ENCODE data around the gene CAMK1.
A peak's percentile ranks its signal among the peaks of the same experiment; 100 is the strongest.

Gene CAMK1

GRCh38 chr3:9770276-9770812 is 597 bp upstream of the CAMK1 start:
- no peaks in the 10 kb centered on the region for H3K9me3 ChIP-seq (ENCODE audit: insufficient read depth, low read depth, low read length)
- H3K4me3 ChIP-seq (ENCODE audit: low read length): peak overlapping the region; percentile 64
- WGBS: 58% methylated on average over 15 of the region's 15 CpGs
- H3K4me1 ChIP-seq (ENCODE audit: insufficient read depth, low read length): no peaks in the 10 kb centered on the region
- no peaks in the 10 kb centered on the region for H3K36me3 ChIP-seq (ENCODE audit: insufficient read depth, low read length)
- peak overlapping the region; percentile 66; the same call in 1 of the 2 replicates for H3K9ac ChIP-seq (ENCODE audit: low read depth, low read length)
- no peak overlapping the region for H3K27ac ChIP-seq (ENCODE audit: low read depth, low read length)
- peaks cover 6% of the 10 kb centered on the region for H3K27me3 ChIP-seq (ENCODE audit: insufficient read depth, low read length)

GRCh38 chr3:9769012-9769411 is 735 bp downstream of the CAMK1 start:
- H3K27me3 ChIP-seq (ENCODE audit: insufficient read depth, low read length): peaks cover 6% of the 10 kb centered on the region
- H3K4me3 ChIP-seq (ENCODE audit: low read length): peak overlapping the region; percentile 64
- no peaks in the 10 kb centered on the region for H3K4me1 ChIP-seq (ENCODE audit: insufficient read depth, low read length)
- no peaks in the 10 kb centered on the region for H3K9me3 ChIP-seq (ENCODE audit: insufficient read depth, low read depth, low read length)
- no peak overlapping the region for H3K27ac ChIP-seq (ENCODE audit: low read depth, low read length)
- H3K9ac ChIP-seq (ENCODE audit: low read depth, low read length): peak overlapping the region; percentile 66
- H3K36me3 ChIP-seq (ENCODE audit: insufficient read depth, low read length): no peaks in the 10 kb centered on the region
- 85% methylated on average over 5 of the region's 5 CpGs for WGBS

GRCh38 chr3:9768141-9768775 is 1.5 kb downstream of the CAMK1 start:
- no peak overlapping the region for H3K4me3 ChIP-seq (ENCODE audit: low read length)
- no peaks in the 10 kb centered on the region for H3K36me3 ChIP-seq (ENCODE audit: insufficient read depth, low read length)
- no peak overlapping the region for H3K27ac ChIP-seq (ENCODE audit: low read depth, low read length)
- H3K9me3 ChIP-seq (ENCODE audit: insufficient read depth, low read depth, low read length): no peaks in the 10 kb centered on the region
- H3K9ac ChIP-seq (ENCODE audit: low read depth, low read length): no peak overlapping the region
- H3K4me1 ChIP-seq (ENCODE audit: insufficient read depth, low read length): no peaks in the 10 kb centered on the region
- WGBS: 86% methylated on average over 6 of the region's 6 CpGs
- H3K27me3 ChIP-seq (ENCODE audit: insufficient read depth, low read length): peaks cover 6% of the 10 kb centered on the region

GRCh38 chr3:9767418-9767817 is 2.3 kb downstream of the CAMK1 start:
- Histone ChIP-seq H3K4me1 (ENCODE audit: insufficient read depth, low read length) (no peaks in the 10 kb centered on the region), H3K27ac (ENCODE audit: low read depth, low read length) (no peak overlapping the region), H3K9me3 (ENCODE audit: insufficient read depth, low read depth, low read length) (no peaks in the 10 kb centered on the region), H3K36me3 (ENCODE audit: insufficient read depth, low read length) (no peaks in the 10 kb centered on the region), H3K27me3 (ENCODE audit: insufficient read depth, low read length) (peaks cover 6% of the 10 kb centered on the region), H3K4me3 (ENCODE audit: low read length) (no peak overlapping the region), H3K9ac (ENCODE audit: low read depth, low read length) (no peak overlapping the region)
- 87% methylated on average over 7 of the region's 7 CpGs for WGBS

GRCh38 chr3:9765865-9766264 is 3.9 kb downstream of the CAMK1 start:
- 78% methylated on average over 4 of the region's 4 CpGs for WGBS
- H3K27ac ChIP-seq (ENCODE audit: low read depth, low read length): no peak overlapping the region
- peaks cover 6% of the 10 kb centered on the region; the same call in 1 of the 2 replicates for H3K36me3 ChIP-seq (ENCODE audit: insufficient read depth, low read length)

GRCh38 chr3:9762871-9763270 is 6.9 kb downstream of the CAMK1 start:
- H3K4me3 ChIP-seq (ENCODE audit: low read length): no peak overlapping the region
- no peak overlapping the region for H3K27ac ChIP-seq (ENCODE audit: low read depth, low read length)
- H3K9me3 ChIP-seq (ENCODE audit: insufficient read depth, low read depth, low read length): no peaks in the 10 kb centered on the region
- peaks cover 24% of the 10 kb centered on the region for H3K36me3 ChIP-seq (ENCODE audit: insufficient read depth, low read length)
- 93% methylated on average over 8 of the region's 8 CpGs for WGBS
- no peaks in the 10 kb centered on the region for H3K4me1 ChIP-seq (ENCODE audit: insufficient read depth, low read length)
- H3K9ac ChIP-seq (ENCODE audit: low read depth, low read length): no peak overlapping the region
- no peaks in the 10 kb centered on the region; the same call in 1 of the 2 replicates for H3K27me3 ChIP-seq (ENCODE audit: insufficient read depth, low read length)

More at GRCh38 chr3:9765865-9766264, 3.9 kb downstream of the CAMK1 start:
- peaks cover 2% of the 10 kb centered on the region; the same call in 1 of the 2 replicates for H3K27me3 ChIP-seq (ENCODE audit: insufficient read depth, low read length)
- no peaks in the 10 kb centered on the region for H3K4me1 ChIP-seq (ENCODE audit: insufficient read depth, low read length)
- H3K9ac ChIP-seq (ENCODE audit: low read depth, low read length): no peak overlapping the region
- no peak overlapping the region for H3K4me3 ChIP-seq (ENCODE audit: low read length)
- no peaks in the 10 kb centered on the region for H3K9me3 ChIP-seq (ENCODE audit: insufficient read depth, low read depth, low read length)

GRCh38 chr3:9761919-9762318 is 7.8 kb downstream of the CAMK1 start:
- H3K27ac ChIP-seq (ENCODE audit: low read depth, low read length): no peak overlapping the region
- H3K36me3 ChIP-seq (ENCODE audit: insufficient read depth, low read length): peaks cover 33% of the 10 kb centered on the region
- no peaks in the 10 kb centered on the region for H3K9me3 ChIP-seq (ENCODE audit: insufficient read depth, low read depth, low read length)
- H3K4me3 ChIP-seq (ENCODE audit: low read length): no peak overlapping the region
- H3K27me3 ChIP-seq (ENCODE audit: insufficient read depth, low read length): no peaks in the 10 kb centered on the region
- H3K9ac ChIP-seq (ENCODE audit: low read depth, low read length): no peak overlapping the region
- WGBS: 99% methylated on average over 5 of the region's 5 CpGs
- H3K4me1 ChIP-seq (ENCODE audit: insufficient read depth, low read length): no peaks in the 10 kb centered on the region

GRCh38 chr3:9760779-9761505 is 8.8 kb downstream of the CAMK1 start:
- H3K27me3 ChIP-seq (ENCODE audit: insufficient read depth, low read length): no peaks in the 10 kb centered on the region
- no peaks in the 10 kb centered on the region for H3K4me1 ChIP-seq (ENCODE audit: insufficient read depth, low read length)
- no peaks in the 10 kb centered on the region for H3K9me3 ChIP-seq (ENCODE audit: insufficient read depth, low read depth, low read length)
- 96% methylated on average over 10 of the region's 10 CpGs for WGBS
- H3K9ac ChIP-seq (ENCODE audit: low read depth, low read length): no peak overlapping the region
- no peak overlapping the region for H3K27ac ChIP-seq (ENCODE audit: low read depth, low read length)
- no peak overlapping the region for H3K4me3 ChIP-seq (ENCODE audit: low read length)
- H3K36me3 ChIP-seq (ENCODE audit: insufficient read depth, low read length): peaks cover 43% of the 10 kb centered on the region

- H3K4me1 ChIP-seq (ENCODE audit: insufficient read depth, low read length): no peaks in the 10 kb centered on the region
- H3K36me3 ChIP-seq (ENCODE audit: insufficient read depth, low read length): peaks cover 70% of the 10 kb centered on the region
- H3K9ac ChIP-seq (ENCODE audit: low read depth, low read length): no peak overlapping the region
- H3K9me3 ChIP-seq (ENCODE audit: insufficient read depth, low read depth, low read length): no peaks in the 10 kb centered on the region
- 96% methylated on average over 13 of the region's 13 CpGs for WGBS
- H3K4me3 ChIP-seq (ENCODE audit: low read length): no peak overlapping the region
- no peaks in the 10 kb centered on the region for H3K27me3 ChIP-seq (ENCODE audit: insufficient read depth, low read length)
- no peak overlapping the region for H3K27ac ChIP-seq (ENCODE audit: low read depth, low read length)
These were observed 12.3 kb downstream of the CAMK1 start for GRCh38 chr3:9757427-9757826.

GRCh38 chr3:9754678-9755077 is 15.1 kb downstream of the CAMK1 start:
- no peak overlapping the region for H3K9ac ChIP-seq (ENCODE audit: low read depth, low read length)
- WGBS: 94% methylated on average over 8 of the region's 8 CpGs
- H3K4me3 ChIP-seq (ENCODE audit: low read length): no peak overlapping the region
- H3K27ac ChIP-seq (ENCODE audit: low read depth, low read length): no peak overlapping the region
- H3K27me3 ChIP-seq (ENCODE audit: insufficient read depth, low read length): no peaks in the 10 kb centered on the region
- H3K36me3 ChIP-seq (ENCODE audit: insufficient read depth, low read length): peaks cover 77% of the 10 kb centered on the region
- H3K4me1 ChIP-seq (ENCODE audit: insufficient read depth, low read length): no peaks in the 10 kb centered on the region
- H3K9me3 ChIP-seq (ENCODE audit: insufficient read depth, low read depth, low read length): no peaks in the 10 kb centered on the region

Data from HUES64 (cell line).